Progenitor cell of endocrine pancreas (in vitro differentiated cells): Measurements from ENCODE around the gene TM9SF1. TPM values are rescaled to one million over a fixed set of nuclear protein-coding genes. Genes with fewer than 3 reads are reported as not detected.

ENCODE experiments used
- DNase-seq: peaks from one replicate; pipeline ENCODE4 v3.0.0; 2021; ENCODE audit warnings: low spot score; ENCODE audit not compliant: unreplicated experiment
- H3K27ac Mint-ChIP-seq: 2 replicates; pipeline ENCODE4 v1.8.0; 2021; ENCODE audit warnings: mild to moderate bottlenecking, moderate library complexity, mixed read lengths
- H3K27me3 Mint-ChIP-seq: 2 replicates; pipeline ENCODE4 v1.8.0; 2021; ENCODE audit warnings: mixed read lengths
- H3K36me3 Mint-ChIP-seq: 2 replicates; pipeline ENCODE4 v1.8.0; 2022; ENCODE audit warnings: mixed read lengths; ENCODE audit not compliant: insufficient read depth
- H3K4me1 Mint-ChIP-seq: 2 replicates; pipeline ENCODE4 v1.8.0; 2021; ENCODE audit warnings: low read depth, mixed read lengths
- H3K4me3 Mint-ChIP-seq: 2 replicates; pipeline ENCODE4 v1.8.0; 2021; ENCODE audit warnings: low read depth, mild to moderate bottlenecking, moderate library complexity, mixed read lengths
- H3K9me3 Mint-ChIP-seq: 2 replicates; pipeline ENCODE4 v1.8.0; 2021; ENCODE audit warnings: low read depth, mixed read lengths
- total RNA-seq: library from RNA; stranded (reverse); gene quantifications from 2 replicates; pipeline ENCODE4 v1.2.1, GENCODE V29; 2021
- TF ChIP-seq, protein P1 (sequence below): fragments of 200-600 bp; sonication (generic); IDR thresholded peaks from one replicate; pipeline ENCODE4 v1.5.0; 2021; ENCODE audit warnings: antibody characterized with exemption, mild to moderate bottlenecking; ENCODE audit not compliant: unreplicated experiment

TM9SF1 gene
- total RNA-seq, 1 donor from 2014 or later = 56.2 TPM

GRCh38 chr14:24182110-24182882, 12.9 kb downstream of the TM9SF1 start:
- H3K9me3 Mint-ChIP-seq = no peaks in the 10 kb centered on the region
- TF ChIP-seq, protein P1, sequence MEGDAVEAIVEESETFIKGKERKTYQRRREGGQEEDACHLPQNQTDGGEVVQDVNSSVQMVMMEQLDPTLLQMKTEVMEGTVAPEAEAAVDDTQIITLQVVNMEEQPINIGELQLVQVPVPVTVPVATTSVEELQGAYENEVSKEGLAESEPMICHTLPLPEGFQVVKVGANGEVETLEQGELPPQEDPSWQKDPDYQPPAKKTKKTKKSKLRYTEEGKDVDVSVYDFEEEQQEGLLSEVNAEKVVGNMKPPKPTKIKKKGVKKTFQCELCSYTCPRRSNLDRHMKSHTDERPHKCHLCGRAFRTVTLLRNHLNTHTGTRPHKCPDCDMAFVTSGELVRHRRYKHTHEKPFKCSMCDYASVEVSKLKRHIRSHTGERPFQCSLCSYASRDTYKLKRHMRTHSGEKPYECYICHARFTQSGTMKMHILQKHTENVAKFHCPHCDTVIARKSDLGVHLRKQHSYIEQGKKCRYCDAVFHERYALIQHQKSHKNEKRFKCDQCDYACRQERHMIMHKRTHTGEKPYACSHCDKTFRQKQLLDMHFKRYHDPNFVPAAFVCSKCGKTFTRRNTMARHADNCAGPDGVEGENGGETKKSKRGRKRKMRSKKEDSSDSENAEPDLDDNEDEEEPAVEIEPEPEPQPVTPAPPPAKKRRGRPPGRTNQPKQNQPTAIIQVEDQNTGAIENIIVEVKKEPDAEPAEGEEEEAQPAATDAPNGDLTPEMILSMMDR = no peak
- peak overlapping the region; percentile 88 for H3K27ac Mint-ChIP-seq
- peaks cover 2% of the 10 kb centered on the region for H3K4me1 Mint-ChIP-seq
- no peak for DNase-seq
- H3K36me3 Mint-ChIP-seq = peaks cover 26% of the 10 kb centered on the region
- H3K27me3 Mint-ChIP-seq = no peaks in the 10 kb centered on the region
- H3K4me3 Mint-ChIP-seq = no peak overlapping the region

DNA sequence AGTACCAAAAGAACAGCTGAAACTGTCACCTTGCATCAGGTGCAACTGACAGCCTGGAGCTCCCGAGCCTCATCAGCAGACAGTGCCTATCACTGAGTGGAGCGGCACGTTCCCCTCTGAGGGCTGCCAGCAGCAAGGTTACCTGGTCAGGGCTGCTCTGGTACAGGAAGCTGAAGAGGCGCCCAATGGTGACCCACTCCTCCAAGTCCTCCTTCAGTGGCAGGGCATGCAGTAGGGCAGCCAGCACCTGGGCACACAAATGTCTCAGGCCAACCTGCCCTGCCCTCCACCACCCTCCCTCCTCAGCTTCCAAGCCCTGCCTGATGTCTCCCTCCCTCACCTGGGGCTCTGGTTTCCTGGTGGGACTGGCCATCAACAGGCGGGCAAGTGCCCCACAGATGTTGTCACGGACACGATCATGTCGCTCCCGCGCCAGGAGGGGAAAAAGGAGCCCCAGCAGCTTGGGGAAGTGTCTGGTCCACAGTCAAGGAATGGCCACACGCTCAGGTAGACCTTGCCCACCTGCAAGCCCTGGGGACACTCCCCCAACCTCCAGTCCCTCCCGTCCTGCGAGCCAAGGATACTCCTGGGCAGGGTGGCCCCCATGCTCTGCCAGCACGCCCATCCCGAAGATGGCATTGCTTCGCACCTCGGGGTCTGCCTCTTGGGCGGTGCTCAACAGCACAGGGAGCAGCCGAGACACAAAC, 13.7 kb downstream of the TM9SF1 start:
- H3K27ac Mint-ChIP-seq = peak overlapping the region; percentile 88
- TF ChIP-seq, protein P1 = no peak
- peaks cover 3% of the 10 kb centered on the region for H3K4me1 Mint-ChIP-seq
- H3K36me3 Mint-ChIP-seq = peaks cover 28% of the 10 kb centered on the region
- H3K4me3 Mint-ChIP-seq = no peak overlapping the region
- no peaks in the 10 kb centered on the region for H3K27me3 Mint-ChIP-seq
- no peak for DNase-seq
- H3K9me3 Mint-ChIP-seq = no peaks in the 10 kb centered on the region

DNA sequence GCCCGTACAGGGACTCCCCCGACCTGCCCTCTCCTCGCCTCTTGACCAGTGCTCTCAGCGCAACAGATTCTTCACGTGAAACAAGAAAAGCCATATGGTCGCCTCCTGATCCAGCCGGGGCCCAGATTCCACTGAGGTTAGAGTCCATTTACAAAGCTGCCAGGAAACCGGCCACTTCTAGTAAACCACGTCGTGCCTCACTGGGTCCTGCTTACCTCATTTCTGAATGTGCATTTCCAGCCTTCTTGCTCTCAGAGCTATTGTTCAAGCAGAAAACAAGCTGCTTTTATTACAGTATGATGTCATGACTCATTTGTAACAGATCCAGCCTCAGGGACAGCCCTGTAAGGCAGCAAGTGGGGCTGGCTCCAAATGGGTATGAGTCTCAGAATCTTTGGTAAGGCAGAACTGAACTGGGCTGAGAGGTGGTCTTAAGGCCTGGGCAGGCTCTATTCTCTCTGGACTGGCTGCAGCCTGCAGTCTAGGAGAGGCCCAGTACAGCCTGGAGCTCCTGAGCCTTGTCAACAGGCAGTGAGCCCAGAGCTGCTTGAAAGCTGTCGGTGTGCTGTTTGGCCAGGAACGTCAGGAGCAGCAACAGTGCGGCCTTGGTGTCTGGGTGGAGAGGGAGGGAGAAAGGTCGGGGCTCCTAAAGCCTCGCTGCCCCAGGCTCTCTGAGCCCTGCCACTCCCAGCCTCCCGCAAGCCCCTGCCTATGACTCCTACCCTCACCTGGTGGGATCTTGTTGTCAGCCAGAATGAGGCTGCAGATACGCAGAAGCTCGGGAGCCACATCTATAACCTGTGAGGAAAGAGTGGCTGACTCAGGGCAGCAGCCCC, 15.1 kb downstream of the TM9SF1 start:
- H3K4me1 Mint-ChIP-seq = peaks cover 4% of the 10 kb centered on the region
- H3K27me3 Mint-ChIP-seq = no peaks in the 10 kb centered on the region
- TF ChIP-seq, protein P1 = no peak
- H3K27ac Mint-ChIP-seq = peak overlapping the region; percentile 86
- H3K9me3 Mint-ChIP-seq = no peaks in the 10 kb centered on the region
- peaks cover 29% of the 10 kb centered on the region for H3K36me3 Mint-ChIP-seq
- DNase-seq = no peak
- no peak overlapping the region for H3K4me3 Mint-ChIP-seq

DNA sequence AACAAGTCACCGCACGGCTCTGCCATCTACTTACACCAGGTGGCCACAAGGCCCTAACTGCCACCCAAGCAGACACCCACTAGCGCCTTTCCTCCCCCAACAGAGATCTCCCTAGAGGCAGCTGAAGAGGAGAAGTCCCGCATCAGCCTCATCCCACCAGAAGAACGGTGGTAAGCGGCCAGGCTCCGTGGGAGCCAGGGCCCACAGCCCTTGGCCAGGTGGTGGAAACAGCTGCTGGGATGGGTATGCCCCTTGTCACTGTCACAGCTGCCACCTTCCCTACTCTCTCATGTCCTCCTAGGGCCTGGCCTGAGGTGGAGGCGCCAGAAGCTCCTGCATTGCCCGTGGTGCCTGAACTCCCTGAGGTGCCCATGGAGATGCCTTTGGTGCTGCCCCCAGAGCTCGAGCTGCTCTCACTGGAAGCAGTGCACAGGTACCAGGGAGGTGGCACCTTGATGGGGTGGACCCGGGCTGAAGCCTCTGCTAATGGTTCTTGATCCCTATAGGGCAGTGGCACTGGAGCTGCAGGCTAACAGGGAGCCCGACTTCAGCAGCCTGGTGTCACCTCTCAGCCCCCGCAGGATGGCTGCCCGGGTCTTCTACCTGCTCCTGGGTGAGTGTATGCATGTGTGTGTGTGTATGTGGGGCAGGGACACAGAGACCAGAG, 15.8 kb downstream of the TM9SF1 start:
- H3K36me3 Mint-ChIP-seq = peaks cover 37% of the 10 kb centered on the region
- H3K9me3 Mint-ChIP-seq = no peaks in the 10 kb centered on the region
- TF ChIP-seq, protein P1 = no peak
- peaks cover 9% of the 10 kb centered on the region for H3K4me1 Mint-ChIP-seq
- H3K4me3 Mint-ChIP-seq = no peak overlapping the region
- no peak for DNase-seq
- H3K27me3 Mint-ChIP-seq = no peaks in the 10 kb centered on the region
- H3K27ac Mint-ChIP-seq = peak overlapping the region; percentile 87
